Measurements from ENCODE around the gene PLOD1.

DNA sequence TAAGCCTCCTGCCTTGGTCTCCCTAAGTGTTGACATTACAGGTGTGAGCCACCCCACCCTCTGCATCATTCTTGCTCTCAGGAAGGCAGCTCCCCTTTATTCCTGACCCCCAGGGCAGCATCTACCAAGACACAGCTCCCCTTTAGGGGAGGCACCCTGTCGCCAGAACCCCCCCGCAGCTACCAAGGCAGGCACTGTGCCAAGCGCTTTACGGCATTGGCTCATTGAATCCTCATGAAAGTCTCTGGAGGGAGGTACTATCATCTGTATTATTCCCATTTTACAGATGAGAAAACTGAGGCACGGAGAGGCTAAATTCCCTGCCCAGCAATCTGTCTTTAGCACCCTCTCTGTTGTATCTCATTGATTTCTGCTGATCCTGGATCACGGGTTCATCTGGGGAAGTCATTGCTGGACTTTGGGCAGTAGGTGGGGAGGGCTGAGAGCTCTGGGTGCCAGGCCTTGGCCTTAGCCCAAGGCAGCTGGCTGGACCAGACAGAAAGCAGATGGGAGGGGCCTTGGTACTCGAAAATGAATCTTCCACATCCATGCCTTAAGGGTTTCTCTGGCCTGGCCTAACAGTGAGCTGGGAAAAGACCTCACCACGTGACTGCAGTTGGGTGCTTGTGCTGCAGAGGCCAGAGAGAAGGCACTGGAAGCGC lies 5.9 kb downstream of the PLOD1 start:
- TF ChIP-seq, protein P1, sequence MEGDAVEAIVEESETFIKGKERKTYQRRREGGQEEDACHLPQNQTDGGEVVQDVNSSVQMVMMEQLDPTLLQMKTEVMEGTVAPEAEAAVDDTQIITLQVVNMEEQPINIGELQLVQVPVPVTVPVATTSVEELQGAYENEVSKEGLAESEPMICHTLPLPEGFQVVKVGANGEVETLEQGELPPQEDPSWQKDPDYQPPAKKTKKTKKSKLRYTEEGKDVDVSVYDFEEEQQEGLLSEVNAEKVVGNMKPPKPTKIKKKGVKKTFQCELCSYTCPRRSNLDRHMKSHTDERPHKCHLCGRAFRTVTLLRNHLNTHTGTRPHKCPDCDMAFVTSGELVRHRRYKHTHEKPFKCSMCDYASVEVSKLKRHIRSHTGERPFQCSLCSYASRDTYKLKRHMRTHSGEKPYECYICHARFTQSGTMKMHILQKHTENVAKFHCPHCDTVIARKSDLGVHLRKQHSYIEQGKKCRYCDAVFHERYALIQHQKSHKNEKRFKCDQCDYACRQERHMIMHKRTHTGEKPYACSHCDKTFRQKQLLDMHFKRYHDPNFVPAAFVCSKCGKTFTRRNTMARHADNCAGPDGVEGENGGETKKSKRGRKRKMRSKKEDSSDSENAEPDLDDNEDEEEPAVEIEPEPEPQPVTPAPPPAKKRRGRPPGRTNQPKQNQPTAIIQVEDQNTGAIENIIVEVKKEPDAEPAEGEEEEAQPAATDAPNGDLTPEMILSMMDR (IDR thresholded peaks at IDR 0.05; ENCODE audit: low read depth, low read length), result no peak
- TF ChIP-seq POLR2A (IDR thresholded peaks at IDR 0.05; ENCODE audit: extremely low read depth, insufficient read length), result no peak
